ENCODE data around the gene QPCT.

The QPCT gene

GRCh38 chr2:37348155-37348554, 3.7 kb downstream of the QPCT start:
- Histone ChIP-seq H3K36me3 (no peaks in the 10 kb centered on the region), H3K9me3 (ENCODE audit: severe bottlenecking) (no peaks in the 10 kb centered on the region), H3K4me3 (ENCODE audit: low read depth, low read length) (no peak overlapping the region), H3K27ac (no peak overlapping the region), H3K27me3 (ENCODE audit: insufficient read depth, low read depth, severe bottlenecking) (no peaks in the 10 kb centered on the region)
- TF ChIP-seq, protein P1, sequence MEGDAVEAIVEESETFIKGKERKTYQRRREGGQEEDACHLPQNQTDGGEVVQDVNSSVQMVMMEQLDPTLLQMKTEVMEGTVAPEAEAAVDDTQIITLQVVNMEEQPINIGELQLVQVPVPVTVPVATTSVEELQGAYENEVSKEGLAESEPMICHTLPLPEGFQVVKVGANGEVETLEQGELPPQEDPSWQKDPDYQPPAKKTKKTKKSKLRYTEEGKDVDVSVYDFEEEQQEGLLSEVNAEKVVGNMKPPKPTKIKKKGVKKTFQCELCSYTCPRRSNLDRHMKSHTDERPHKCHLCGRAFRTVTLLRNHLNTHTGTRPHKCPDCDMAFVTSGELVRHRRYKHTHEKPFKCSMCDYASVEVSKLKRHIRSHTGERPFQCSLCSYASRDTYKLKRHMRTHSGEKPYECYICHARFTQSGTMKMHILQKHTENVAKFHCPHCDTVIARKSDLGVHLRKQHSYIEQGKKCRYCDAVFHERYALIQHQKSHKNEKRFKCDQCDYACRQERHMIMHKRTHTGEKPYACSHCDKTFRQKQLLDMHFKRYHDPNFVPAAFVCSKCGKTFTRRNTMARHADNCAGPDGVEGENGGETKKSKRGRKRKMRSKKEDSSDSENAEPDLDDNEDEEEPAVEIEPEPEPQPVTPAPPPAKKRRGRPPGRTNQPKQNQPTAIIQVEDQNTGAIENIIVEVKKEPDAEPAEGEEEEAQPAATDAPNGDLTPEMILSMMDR (IDR thresholded peaks at IDR 0.05; ENCODE audit: low read depth, low read length), result no peak
- no peak for DNase-seq

DNA sequence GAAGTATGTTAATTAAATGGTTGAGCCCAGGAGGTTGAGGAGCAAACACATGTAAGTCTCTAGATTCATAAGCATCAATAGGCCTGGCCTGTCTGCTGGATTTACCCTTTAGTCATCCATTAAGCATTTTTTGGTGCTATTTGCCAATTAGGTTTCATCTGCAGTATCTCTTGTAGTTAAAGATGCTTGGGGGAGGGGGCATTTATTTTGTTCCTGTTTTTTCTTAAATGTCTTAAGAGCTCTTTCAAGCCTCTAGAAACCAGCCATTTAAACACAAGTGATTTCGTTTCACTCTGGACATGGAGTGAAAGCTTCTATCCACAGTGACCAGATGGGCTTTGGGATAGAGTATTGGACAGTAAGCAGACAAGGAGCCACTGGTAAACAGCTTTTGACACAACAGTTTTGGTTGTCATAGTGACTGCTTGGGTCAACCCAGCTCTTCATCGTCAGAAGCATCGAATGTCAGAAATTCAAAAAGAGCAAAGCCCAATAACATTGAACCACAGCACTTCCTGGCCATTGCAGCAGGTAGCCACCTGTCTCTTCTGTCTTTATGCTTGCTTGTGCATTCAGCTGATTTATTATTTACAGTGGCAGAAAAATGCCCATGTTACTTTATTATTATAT, 4.9 kb downstream of the QPCT start:
- Histone ChIP-seq H3K36me3 (no peaks in the 10 kb centered on the region), H3K9me3 (ENCODE audit: severe bottlenecking) (no peaks in the 10 kb centered on the region), H3K27me3 (ENCODE audit: insufficient read depth, low read depth, severe bottlenecking) (no peaks in the 10 kb centered on the region), H3K4me3 (ENCODE audit: low read depth, low read length) (no peak overlapping the region), H3K27ac (no peak overlapping the region)
- DNase-seq, result no peak
- TF ChIP-seq, protein P1 (IDR thresholded peaks at IDR 0.05; ENCODE audit: low read depth, low read length), result no peak

DNA sequence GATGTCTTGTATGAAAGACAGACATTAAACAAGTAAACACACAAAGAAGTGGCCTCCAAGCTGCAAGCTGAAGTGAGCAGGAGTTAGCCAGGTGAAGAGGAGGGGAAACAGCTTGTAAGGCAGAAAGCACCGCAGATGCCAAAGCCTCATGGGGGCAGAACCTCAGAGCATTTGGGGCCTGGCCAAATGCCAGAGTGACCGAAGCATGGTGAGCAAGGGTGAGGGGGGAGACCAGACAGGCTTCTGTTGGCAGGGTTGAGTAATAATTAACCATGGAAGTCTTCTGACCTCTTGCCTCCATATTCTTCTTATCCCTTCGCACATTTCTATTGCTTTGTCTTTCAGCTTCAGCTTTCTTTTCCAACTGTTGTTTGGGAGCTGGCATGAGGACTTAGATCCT, 5.6 kb downstream of the QPCT start:
- Histone ChIP-seq H3K4me3 (ENCODE audit: low read depth, low read length) (no peak overlapping the region), H3K27ac (no peak overlapping the region), H3K36me3 (no peaks in the 10 kb centered on the region), H3K9me3 (ENCODE audit: severe bottlenecking) (no peaks in the 10 kb centered on the region), H3K27me3 (ENCODE audit: insufficient read depth, low read depth, severe bottlenecking) (no peaks in the 10 kb centered on the region)
- TF ChIP-seq, protein P1 (IDR thresholded peaks at IDR 0.05; ENCODE audit: low read depth, low read length), result no peak
- DNase-seq, result no peak

- Histone ChIP-seq H3K27me3 (ENCODE audit: insufficient read depth, low read depth, severe bottlenecking) (no peaks in the 10 kb centered on the region), H3K36me3 (no peaks in the 10 kb centered on the region), H3K4me3 (ENCODE audit: low read depth, low read length) (no peak overlapping the region), H3K27ac (no peak overlapping the region), H3K9me3 (ENCODE audit: severe bottlenecking) (no peaks in the 10 kb centered on the region)
- TF ChIP-seq, protein P1 (IDR thresholded peaks at IDR 0.05; ENCODE audit: low read depth, low read length), result no peak
- DNase-seq, result no peak
These were observed 10.1 kb downstream of the QPCT start for GRCh38 chr2:37354531-37354930.

GRCh38 chr2:37355735-37356134, 11.3 kb downstream of the QPCT start:
- no peak overlapping the region for H3K4me3 ChIP-seq (ENCODE audit: low read depth, low read length)
- TF ChIP-seq, protein P1 (IDR thresholded peaks at IDR 0.05; ENCODE audit: low read depth, low read length), result no peak
- DNase-seq, result no peak
- H3K9me3 ChIP-seq (ENCODE audit: severe bottlenecking), result no peaks in the 10 kb centered on the region
- H3K27ac ChIP-seq, result no peak overlapping the region
- no peaks in the 10 kb centered on the region for H3K27me3 ChIP-seq (ENCODE audit: insufficient read depth, low read depth, severe bottlenecking)
- H3K36me3 ChIP-seq, result no peaks in the 10 kb centered on the region

DNA sequence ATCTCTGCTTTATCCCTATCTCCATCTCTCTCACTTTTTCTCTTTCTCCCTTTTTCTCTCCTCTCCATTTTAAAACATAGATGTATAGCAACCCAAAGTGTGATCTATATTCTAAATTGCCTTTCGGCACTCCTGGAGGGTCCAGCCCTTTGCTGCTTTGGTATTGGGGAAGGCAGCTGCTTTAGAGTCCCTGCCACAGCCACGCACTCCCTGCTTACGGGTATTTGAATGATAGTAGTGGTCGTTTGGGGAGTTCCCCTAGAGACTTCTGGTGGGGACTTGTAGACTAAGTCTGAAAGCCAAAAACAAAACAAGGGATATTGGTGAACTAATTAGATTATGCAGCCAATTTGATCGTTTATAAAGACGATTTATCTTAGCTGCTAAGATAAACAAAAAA, 11.9 kb downstream of the QPCT start:
- no peak overlapping the region for H3K27ac ChIP-seq
- H3K27me3 ChIP-seq (ENCODE audit: insufficient read depth, low read depth, severe bottlenecking), result no peaks in the 10 kb centered on the region
- no peak overlapping the region for H3K4me3 ChIP-seq (ENCODE audit: low read depth, low read length)
- TF ChIP-seq, protein P1 (IDR thresholded peaks at IDR 0.05; ENCODE audit: low read depth, low read length), result no peak
- H3K9me3 ChIP-seq (ENCODE audit: severe bottlenecking), result no peaks in the 10 kb centered on the region
- H3K36me3 ChIP-seq, result no peaks in the 10 kb centered on the region
- DNase-seq, result no peak

Measured in WERI-Rb-1 (cell line).